Sciatic nerve (tissue), 2 donors: ENCODE measurements around the gene SELENOT. TPM values are rescaled to one million over a fixed set of nuclear protein-coding genes. Genes with fewer than 3 reads are reported as not detected.

Experiments used
- ATAC-seq: fragments of 200-7000 bp; cut with Tn5 transposase; one replicate; pipeline ENCODE4 v1.9.1; 2020; ENCODE audit warnings: mild to moderate bottlenecking, moderate library complexity
- DNase-seq: peaks from one replicate; pipeline ENCODE4 v3.0.0-alpha.2; 2020; ENCODE audit warnings: low spot score
- intact Hi-C: fragments of 100-400 bp; cut with DNase I; formaldehyde crosslinking; loops from one replicate; pipeline ENCODE4 v1.14.2; 2022
- total RNA-seq: library from RNA; stranded (reverse); fragmentation: NEBNext Ultra II Directional; extraction: Animal tissue kit (Norgen Biotek cat#: 25700); gene quantifications from one replicate; pipeline ENCODE4 v1.2.1, GENCODE V29; 2021
- donor health status: DM: no; HTN: no; CAD: no.
- donor health status: DM: no; HTN: no; CAD: no.

SELENOT gene
- total RNA-seq, 1 donor from 2014 or later = 93.5 TPM

- intact Hi-C loops = no loop called here
- DNase-seq = no peak
- no peak for ATAC-seq
These were observed 37.1 kb downstream of the SELENOT start for GRCh38 chr3:150640256-150640655.

- ATAC-seq = no peak
- intact Hi-C loops = no loop called here
These were observed 50.0 kb downstream of the SELENOT start for GRCh38 chr3:150653110-150653561.

DNA sequence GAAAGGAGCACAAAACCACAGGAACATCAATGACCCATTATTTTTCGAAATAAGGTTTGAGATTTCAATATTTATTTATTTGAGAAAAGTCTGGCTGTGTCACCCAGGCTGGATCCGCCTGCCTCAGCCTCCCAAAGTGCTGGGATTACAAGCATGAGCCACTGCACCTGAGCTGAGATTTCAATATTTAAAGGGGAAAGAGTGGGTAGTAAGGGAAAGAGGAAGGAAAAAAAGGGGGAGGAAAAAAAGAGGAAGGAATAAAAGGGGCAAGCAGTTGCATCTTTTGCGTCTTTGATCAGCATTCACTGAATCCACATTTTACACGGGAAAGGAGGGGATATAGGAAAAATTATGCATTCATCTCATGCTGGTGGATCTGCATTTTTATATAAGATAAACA is 53.2 kb downstream of the SELENOT start:
- DNase-seq = no peak
- ATAC-seq = no peak
- intact Hi-C loops = no loop called here

More at GRCh38 chr3:150653110-150653561, 50.0 kb downstream of the SELENOT start:
- DNase-seq = no peak

DNA sequence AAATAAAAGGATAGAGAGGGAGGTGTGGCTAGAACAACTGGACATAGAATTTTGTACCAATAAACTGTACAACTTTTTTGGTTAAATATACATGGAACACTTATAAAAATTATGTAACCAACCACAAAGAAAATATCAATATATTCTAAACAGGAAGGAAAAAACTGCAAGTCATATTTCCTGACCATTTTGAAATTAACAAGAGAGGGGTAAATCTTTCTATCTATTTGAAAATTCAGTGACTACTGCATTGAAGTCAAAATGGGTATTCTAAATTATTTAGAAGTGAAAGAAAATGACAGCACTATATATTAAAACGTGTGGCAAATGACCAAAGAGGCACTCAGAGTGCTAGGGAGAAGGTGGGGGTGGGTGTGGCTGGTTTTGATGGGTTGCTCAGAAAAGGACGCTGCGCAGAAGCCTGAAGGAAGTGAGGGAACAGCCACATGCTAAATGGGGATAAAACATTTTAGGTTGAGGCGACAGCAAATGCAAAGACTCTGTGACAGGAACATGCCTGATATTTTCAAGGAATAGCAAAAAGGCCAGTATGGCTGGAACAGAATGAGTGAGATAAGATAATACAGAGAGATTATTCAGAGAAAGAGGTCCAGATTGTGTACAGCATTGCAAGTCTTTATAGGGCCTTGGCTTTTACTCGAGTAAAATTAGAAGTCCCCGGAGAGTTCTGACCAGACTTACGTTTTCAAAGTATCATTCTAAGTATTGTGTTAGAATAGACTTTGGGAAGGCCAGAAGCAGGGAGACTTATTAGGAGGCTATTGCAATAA is 59.5 kb downstream of the SELENOT start:
- intact Hi-C loops = no loop called here
- ATAC-seq = no peak

DNA sequence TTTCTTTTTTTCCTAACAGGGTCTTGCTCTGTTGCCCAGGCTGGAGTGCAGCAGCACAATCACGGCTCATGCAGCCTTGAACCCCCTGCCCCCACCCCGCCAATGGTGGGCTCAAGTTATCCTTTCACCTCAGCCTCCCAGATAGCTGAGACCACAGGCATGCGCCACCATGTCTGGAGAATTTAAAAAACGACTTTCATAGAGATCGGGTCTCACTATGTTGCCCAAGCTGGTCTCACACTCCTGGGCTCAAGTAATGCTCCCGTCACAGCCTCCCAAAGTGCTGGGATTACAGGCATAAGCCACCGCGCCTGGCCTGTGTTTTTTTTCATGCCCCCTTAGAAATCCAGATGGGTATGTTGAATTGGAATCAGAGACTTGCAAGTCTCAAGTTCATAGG is 60.3 kb downstream of the SELENOT start:
- no peak for DNase-seq
- ATAC-seq = no peak
- intact Hi-C loops = no loop called here

More for the DNA sequence above, 59.5 kb downstream of the SELENOT start:
- no peak for DNase-seq

GRCh38 chr3:150666167-150666566 is 63.0 kb downstream of the SELENOT start:
- DNase-seq (no peak), ATAC-seq (no peak)
- intact Hi-C loops = no loop called here

GRCh38 chr3:150673966-150674365 is 70.8 kb downstream of the SELENOT start:
- DNase-seq (no peak), ATAC-seq (no peak)
- intact Hi-C loops = no loop called here

- no peak for DNase-seq
- intact Hi-C loops = no loop called here
- no peak for ATAC-seq
These were observed 72.5 kb downstream of the SELENOT start for GRCh38 chr3:150675587-150675986.

Other genes with a start within 250 kb of the SELENOT start
- 30.6 TPM for gene TSC22D2, start 195.0 kb upstream of the SELENOT start, total RNA-seq
- 72.3 TPM for gene SERP1, start 56.8 kb upstream of the SELENOT start, total RNA-seq
- 70.9 TPM for gene EIF2A, start 56.5 kb upstream of the SELENOT start, total RNA-seq
- gene ERICH6, start 100.6 kb downstream of the SELENOT start, total RNA-seq = 0.49 TPM
- 19.1 TPM for gene SIAH2, start 159.8 kb downstream of the SELENOT start, total RNA-seq